Esophagus muscularis mucosa (tissue), 4 donors: ENCODE results near the gene MCOLN3. TPM values are rescaled to one million over a fixed set of nuclear protein-coding genes. Genes with fewer than 3 reads are reported as not detected.
"Not testable (repeated sequence)": the region's sequence is repeated elsewhere in the genome, so short reads cannot be mapped to it uniquely, and the experiment has no call there.

Source experiments
- DNase-seq: peaks from one replicate; pipeline ENCODE4 v3.0.0-alpha.2; 2017; ENCODE audit errors: extremely low spot score
- H3K27ac ChIP-seq, 4 donors: fragments of 200-600 bp; sonication (generic); replicated peaks in 1 of 4; 1 replicate in 3 of 4; 2 replicates in 1 of 4; pipeline ENCODE4 v1.5.1; 2016 to 2019; ENCODE audit warnings: mild to moderate bottlenecking in 1 of 4
- H3K27me3 ChIP-seq, 4 donors: fragments of 200-600 bp; sonication (generic); one replicate each; pipeline versions ENCODE4 v1.5.1 to v1.6.0; 2016 to 2019
- H3K36me3 ChIP-seq, 4 donors: fragments of 200-600 bp; sonication (generic); one replicate each; pipeline ENCODE4 v1.5.1; 2016 to 2019
- H3K4me1 ChIP-seq, 4 donors: fragments of 200-600 bp; sonication (generic); one replicate each; pipeline ENCODE4 v1.5.1; 2016 to 2019
- H3K4me3 ChIP-seq, 4 donors: fragments of 200-600 bp; sonication (generic); 1 replicate in 2 of 4; 2 replicates in 2 of 4; pipeline ENCODE4 v1.5.1; 2016 to 2019; ENCODE audit warnings: mild to moderate bottlenecking in 4 of 4, moderate library complexity in 1 of 4
- H3K9me3 ChIP-seq, 4 donors: fragments of 200-600 bp; sonication (generic); 1 replicate in 3 of 4; 2 replicates in 1 of 4; pipeline ENCODE4 v1.5.1; 2016 to 2019
- EP300 ChIP-seq: sonication (generic); formaldehyde crosslinking; IDR thresholded peaks from one replicate; pipeline ENCODE4 v1.6.1; 2017; ENCODE audit warnings: antibody characterized with exemption
- POLR2A ChIP-seq: fragments of 450-650 bp; IDR thresholded peaks from one replicate; pipeline ENCODE4 v1.6.1; 2017; ENCODE audit warnings: antibody characterized with exemption, moderate library complexity, mild to moderate bottlenecking, low read depth
- POLR2AphosphoS5 ChIP-seq, 2 donors: sonication (generic); formaldehyde crosslinking; IDR thresholded peaks; one replicate each; pipeline ENCODE4 v1.6.1; 2017; ENCODE audit warnings: antibody characterized with exemption in 2 of 2
- WGBS: methylation state at CpG from one replicate; pipeline ENCODE4 v1.1.5; 2018; 5-methylcytosine and 5-hydroxymethylcytosine counted together
- intact Hi-C: fragments of 100-400 bp; cut with DNase I; formaldehyde crosslinking; loops from one replicate; pipeline ENCODE4 v1.15.1; 2023
- total RNA-seq, 4 donors: library from RNA; depleted of rRNA; stranded (reverse); fragments of >200 nt; gene quantifications; one replicate each; pipeline versions ENCODE4 v1.1.0 to v1.2.1, GENCODE V29; 2016
- TF ChIP-seq, protein P1 (sequence below), 3 experiments: fragments of 200-600 bp in 2 of 3; fragments of 450-650 bp in 1 of 3; sonication (generic) in 2 of 3; IDR thresholded peaks; one replicate each; pipeline ENCODE4 v1.5.1; 2017 to 2019; ENCODE audit warnings: antibody characterized with exemption in 3 of 3, mild to moderate bottlenecking in 2 of 3, moderate library complexity in 1 of 3

The MCOLN3 gene
- total RNA-seq, 4 donors from 2014 or later = 0.65 to 2.1 (median 1.0) TPM

- H3K36me3 ChIP-seq = no peaks in the 10 kb centered on the region
- no peak overlapping the region for H3K4me3 ChIP-seq
- no peak for DNase-seq
- H3K9me3 ChIP-seq = no peaks in the 10 kb centered on the region
- intact Hi-C loops = loop anchor here (10.0 kb wide), 1 partner anchor 80 kb away; no protein-coding TSS in a partner anchor
- 94% methylated on average over 3 of the region's 3 CpGs for WGBS
- H3K4me1 ChIP-seq = no peaks in the 10 kb centered on the region
- no peaks in the 10 kb centered on the region for H3K27me3 ChIP-seq
- TF ChIP-seq EP300 (no peak), POLR2AphosphoS5 (IDR thresholded peaks at IDR 0.05) (no peak), POLR2A (no peak)
- TF ChIP-seq, protein P1, sequence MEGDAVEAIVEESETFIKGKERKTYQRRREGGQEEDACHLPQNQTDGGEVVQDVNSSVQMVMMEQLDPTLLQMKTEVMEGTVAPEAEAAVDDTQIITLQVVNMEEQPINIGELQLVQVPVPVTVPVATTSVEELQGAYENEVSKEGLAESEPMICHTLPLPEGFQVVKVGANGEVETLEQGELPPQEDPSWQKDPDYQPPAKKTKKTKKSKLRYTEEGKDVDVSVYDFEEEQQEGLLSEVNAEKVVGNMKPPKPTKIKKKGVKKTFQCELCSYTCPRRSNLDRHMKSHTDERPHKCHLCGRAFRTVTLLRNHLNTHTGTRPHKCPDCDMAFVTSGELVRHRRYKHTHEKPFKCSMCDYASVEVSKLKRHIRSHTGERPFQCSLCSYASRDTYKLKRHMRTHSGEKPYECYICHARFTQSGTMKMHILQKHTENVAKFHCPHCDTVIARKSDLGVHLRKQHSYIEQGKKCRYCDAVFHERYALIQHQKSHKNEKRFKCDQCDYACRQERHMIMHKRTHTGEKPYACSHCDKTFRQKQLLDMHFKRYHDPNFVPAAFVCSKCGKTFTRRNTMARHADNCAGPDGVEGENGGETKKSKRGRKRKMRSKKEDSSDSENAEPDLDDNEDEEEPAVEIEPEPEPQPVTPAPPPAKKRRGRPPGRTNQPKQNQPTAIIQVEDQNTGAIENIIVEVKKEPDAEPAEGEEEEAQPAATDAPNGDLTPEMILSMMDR (IDR thresholded peaks at IDR 0.05) = no peak
- H3K27ac ChIP-seq = no peak overlapping the region
Measured at GRCh38 chr1:85024736-85025135, 23.6 kb downstream of the MCOLN3 start.

DNA sequence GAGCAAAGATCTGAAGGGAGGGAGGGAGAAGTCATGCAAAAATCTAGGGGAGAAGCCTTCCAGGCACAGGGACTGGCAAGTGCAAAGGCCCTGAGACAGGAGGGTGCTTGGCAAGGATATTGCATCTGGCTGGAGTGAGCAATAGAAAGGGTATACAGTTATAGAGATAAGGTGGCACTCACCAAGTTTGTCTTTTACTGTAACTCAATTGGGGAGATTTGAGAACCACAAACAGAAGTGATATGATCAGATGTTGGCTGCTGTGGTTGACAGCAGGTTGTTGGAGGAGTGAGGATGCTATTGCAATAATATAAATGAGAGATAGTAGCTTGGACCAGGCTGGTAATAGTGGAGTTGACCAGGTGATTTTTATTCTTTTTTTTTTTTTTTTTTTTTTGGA, 25.6 kb downstream of the MCOLN3 start:
- no peaks in the 10 kb centered on the region for H3K4me1 ChIP-seq
- no peak overlapping the region for H3K4me3 ChIP-seq
- H3K27ac ChIP-seq = no peak overlapping the region
- TF ChIP-seq, protein P1 (IDR thresholded peaks at IDR 0.05) = no peak
- TF ChIP-seq POLR2A = no peak
- no peak for TF ChIP-seq POLR2AphosphoS5 (IDR thresholded peaks at IDR 0.05)
- no peak for TF ChIP-seq EP300
- no peaks in the 10 kb centered on the region for H3K27me3 ChIP-seq
- intact Hi-C loops = loop anchor here (10.0 kb wide), 1 partner anchor 78 kb away; no protein-coding TSS in a partner anchor
- no peaks in the 10 kb centered on the region for H3K36me3 ChIP-seq
- DNase-seq = no peak
- H3K9me3 ChIP-seq = no peaks in the 10 kb centered on the region

- TF ChIP-seq POLR2A = no peak
- TF ChIP-seq EP300 = no peak
- TF ChIP-seq, protein P1 (IDR thresholded peaks at IDR 0.05) = no peak
- TF ChIP-seq POLR2AphosphoS5 (IDR thresholded peaks at IDR 0.05) = no peak
- Histone ChIP-seq H3K27ac (no peak overlapping the region), H3K9me3 (peaks cover 0 to 5% (median 1%) of the 10 kb centered on the region in 4 donors), H3K4me1 (no peaks in the 10 kb centered on the region), H3K4me3 (no peak overlapping the region), H3K27me3 (no peaks in the 10 kb centered on the region), H3K36me3 (no peaks in the 10 kb centered on the region)
- intact Hi-C loops = loop anchor here (10.0 kb wide), 1 partner anchor 75 kb away; no protein-coding TSS in a partner anchor
- 78% methylated on average over 4 of the region's 4 CpGs for WGBS
- DNase-seq = no peak
Measured at GRCh38 chr1:85019994-85020393, 28.3 kb downstream of the MCOLN3 start.

GRCh38 chr1:85015826-85016225, 32.5 kb downstream of the MCOLN3 start:
- H3K4me1 ChIP-seq = no peaks in the 10 kb centered on the region
- H3K4me3 ChIP-seq = no peak overlapping the region
- TF ChIP-seq, protein P1 (IDR thresholded peaks at IDR 0.05) = no peak
- TF ChIP-seq POLR2A (no peak), POLR2AphosphoS5 (IDR thresholded peaks at IDR 0.05) (no peak), EP300 (no peak)
- intact Hi-C loops = no loop called here
- no peak overlapping the region for H3K27ac ChIP-seq
- peaks cover 0 to 10% (median 5%) of the 10 kb centered on the region in 4 donors for H3K9me3 ChIP-seq
- H3K27me3 ChIP-seq = no peaks in the 10 kb centered on the region
- 76% methylated on average over 1 of the region's 1 CpG for WGBS
- no peak for DNase-seq
- H3K36me3 ChIP-seq = no peaks in the 10 kb centered on the region

DNA sequence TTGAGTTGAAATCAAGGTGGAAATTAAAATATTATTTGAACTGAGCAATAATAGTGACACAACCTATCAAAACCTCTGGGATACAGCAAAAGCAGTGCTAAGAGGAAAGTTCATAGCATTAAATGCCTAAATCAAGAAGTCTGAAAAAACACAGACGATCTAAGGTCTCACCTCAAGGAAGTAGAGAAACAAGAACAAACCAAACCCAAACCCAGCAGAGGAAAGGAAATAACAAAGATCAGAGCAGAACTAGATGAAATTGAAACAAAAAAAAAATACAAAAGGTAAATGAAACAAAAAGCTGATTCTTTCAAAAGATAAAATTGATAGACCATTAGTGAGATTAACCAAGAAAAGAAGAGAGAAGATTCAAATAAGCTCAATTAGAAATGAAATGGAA, 42.7 kb downstream of the MCOLN3 start:
- 93% methylated on average over 1 of the region's 1 CpG for WGBS
- H3K36me3 ChIP-seq, H3K4me3 ChIP-seq, DNase-seq, H3K4me1 ChIP-seq, intact Hi-C loops, H3K9me3 ChIP-seq, H3K27ac ChIP-seq: not testable (repeated sequence)
- peaks cover 0 to 31% (median 3%) of the 10 kb centered on the region in 4 donors for H3K27me3 ChIP-seq
